ENCODE results near the gene TUBA1C.

- TF ChIP-seq MAX (IDR thresholded peaks at IDR 0.05) (no peak), EP300 (IDR thresholded peaks at IDR 0.05; ENCODE audit: borderline replicate concordance) (no peak), CREB1 (IDR thresholded peaks at IDR 0.05; ENCODE audit: low read depth) (no peak), CEBPB (IDR thresholded peaks at IDR 0.05) (no peak), FOXM1 (IDR thresholded peaks at IDR 0.05; ENCODE audit: borderline replicate concordance, low read depth) (no peak), USF1 (IDR thresholded peaks at IDR 0.05) (no peak), EGR1 (IDR thresholded peaks at IDR 0.05) (no peak), TCF12 (IDR thresholded peaks at IDR 0.05; ENCODE audit: low read depth) (no peak), YY1 (IDR thresholded peaks at IDR 0.05; ENCODE audit: low read depth) (no peak), REST (IDR thresholded peaks at IDR 0.05; ENCODE audit: low read depth) (no peak), RAD21 (IDR thresholded peaks at IDR 0.05; ENCODE audit: low read depth) (no peak), TAF1 (IDR thresholded peaks at IDR 0.05; ENCODE audit: low read depth) (no peak), NFIC (IDR thresholded peaks at IDR 0.05) (no peak), TEAD4 (IDR thresholded peaks at IDR 0.05) (no peak)
These were observed 36.9 kb downstream of the TUBA1C start for GRCh38 chr12:49301760-49302159.
